SH-SY5Y (cell line): ENCODE measurements around the gene BMP2.

Experiments
- GATA2 ChIP-seq: IDR thresholded peaks from 2 replicates; pipeline ENCODE4 v1.6.1; 2011; ENCODE audit warnings: mild to moderate bottlenecking, low read depth, low read length
- GATA3 ChIP-seq: IDR thresholded peaks from 2 replicates; pipeline ENCODE4 v1.6.1; 2011; ENCODE audit warnings: low read depth, mild to moderate bottlenecking, low read length, moderate library complexity

DNA sequence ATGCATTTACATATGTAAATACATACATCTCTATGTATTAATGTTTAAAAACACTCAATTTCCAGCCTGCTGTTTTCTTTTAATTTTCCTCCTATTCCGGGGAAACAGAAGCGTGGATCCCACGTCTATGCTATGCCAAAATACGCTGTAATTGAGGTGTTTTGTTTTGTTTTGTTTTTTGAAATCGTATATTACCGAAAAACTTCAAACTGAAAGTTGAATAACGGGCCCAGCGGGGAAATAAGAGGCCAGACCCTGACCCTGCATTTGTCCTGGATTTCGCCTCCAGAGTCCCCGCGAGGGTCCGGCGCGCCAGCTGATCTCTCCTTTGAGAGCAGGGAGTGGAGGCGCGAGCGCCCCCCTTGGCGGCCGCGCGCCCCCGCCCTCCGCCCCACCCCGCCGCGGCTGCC, 355 bp upstream of the BMP2 start:
- TF ChIP-seq GATA3 (no peak), GATA2 (no peak)
